Occipital lobe (tissue), 2 donors: ENCODE results near the gene PDE3A. TPM values are rescaled to one million over a fixed set of nuclear protein-coding genes. Genes with fewer than 3 reads are reported as not detected.
"Not testable (repeated sequence)": the region's sequence is repeated elsewhere in the genome, so short reads cannot be mapped to it uniquely, and the experiment has no call there.

ENCODE experiments used
- DNase-seq: peaks from one replicate; lab custom pipeline; 2025; lab: John Stamatoyannopoulos, UW
- total RNA-seq: library from RNA; depleted of rRNA; stranded (reverse); fragments of >200 nt; gene quantifications from one replicate; pipeline ENCODE4 v1.2.3, GENCODE V29; 2014

Gene PDE3A
- total RNA-seq, 1 donor from 2014 or later, result 7.8 TPM

DNA sequence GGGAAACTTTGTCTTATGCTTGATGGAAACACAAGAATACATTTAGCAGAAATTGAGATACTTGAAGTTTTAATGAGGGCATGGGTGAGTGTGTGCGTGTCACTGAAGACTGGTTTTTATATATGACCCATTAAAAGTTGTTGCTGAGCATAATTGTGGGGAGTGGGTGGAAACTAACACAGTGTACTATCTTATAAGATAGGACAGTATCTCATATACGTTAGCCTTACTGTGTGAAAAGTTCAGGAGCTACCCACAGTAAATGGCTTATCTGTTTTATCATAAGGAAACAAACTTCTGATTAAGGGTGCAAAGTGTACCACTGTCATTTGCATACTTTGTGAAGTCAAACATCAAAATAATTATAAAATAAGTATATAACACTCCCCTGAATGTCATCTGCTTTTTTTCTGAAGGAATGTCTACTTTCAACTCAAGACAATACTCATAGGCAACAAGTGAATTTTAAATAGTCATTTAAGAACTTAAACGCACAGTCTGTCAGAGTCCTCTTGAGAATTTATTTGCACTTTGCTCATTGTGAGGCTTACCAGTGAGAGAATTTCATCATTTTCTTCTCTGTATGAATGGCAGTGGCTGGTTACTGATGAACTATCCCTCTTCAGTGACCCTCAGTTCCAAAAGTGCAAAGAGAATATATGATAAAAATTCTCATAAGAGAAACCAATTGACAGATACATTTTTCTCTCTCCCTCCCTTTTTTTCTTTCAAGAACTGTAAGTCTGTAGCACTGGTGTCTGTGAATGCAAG lies 4.2 kb downstream of the PDE3A start:
- DNase-seq, result no peak

DNA sequence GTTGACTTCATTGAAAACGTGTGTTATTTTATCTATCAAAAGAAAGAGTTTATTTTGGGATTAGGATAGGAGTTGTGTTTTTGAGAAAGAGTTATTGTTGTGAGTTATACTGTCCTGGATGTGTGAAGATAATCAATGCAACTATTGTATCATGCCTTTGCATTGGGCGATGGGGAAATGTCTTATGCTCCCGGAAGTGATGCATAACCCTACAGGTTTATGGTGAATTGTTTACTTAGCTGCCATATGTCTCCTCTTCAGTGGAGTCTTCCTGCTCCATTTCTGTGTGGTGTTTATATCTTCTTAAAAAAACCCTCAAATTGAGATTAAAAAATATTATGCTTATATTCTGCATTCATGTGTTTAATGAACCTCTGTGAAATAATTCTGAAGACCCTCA lies 6.5 kb downstream of the PDE3A start:
- no peak for DNase-seq

DNA sequence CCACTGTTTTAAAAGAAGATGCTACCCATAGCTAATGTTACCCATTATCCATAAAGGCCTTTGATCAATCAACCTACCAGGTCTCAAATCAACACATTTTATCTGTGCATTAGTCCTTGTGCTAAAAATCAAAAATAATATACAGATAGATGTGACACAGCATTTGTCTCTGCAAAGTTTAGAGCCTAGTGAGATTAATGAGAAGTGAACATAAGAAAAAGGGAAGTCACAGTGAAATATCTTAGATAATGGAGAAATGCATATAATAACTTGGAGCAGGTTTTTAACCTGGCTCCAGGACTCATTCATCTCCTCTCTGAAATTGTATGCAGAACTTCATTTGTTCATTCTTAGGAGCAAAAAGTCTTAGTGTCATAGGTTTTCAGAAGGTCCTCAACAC lies 7.2 kb downstream of the PDE3A start:
- no peak for DNase-seq

DNA sequence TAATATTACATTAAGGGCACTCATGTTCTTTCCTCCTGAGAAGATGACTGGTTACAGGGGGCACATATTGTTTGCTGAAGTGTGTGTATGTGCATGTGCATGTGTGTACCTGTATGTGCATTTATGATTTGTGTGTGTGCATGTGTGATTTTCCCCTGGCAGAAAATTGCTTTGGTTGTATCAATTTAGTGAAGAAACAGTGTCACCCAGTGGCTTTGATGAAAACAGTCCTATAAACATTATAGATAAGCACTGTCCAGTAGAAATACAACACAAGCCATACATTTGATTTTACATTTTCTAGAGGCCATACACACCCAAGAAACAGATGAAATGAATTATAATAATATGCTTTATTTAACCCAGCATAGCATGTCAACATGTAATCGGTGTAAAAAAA lies 8.6 kb downstream of the PDE3A start:
- no peak for DNase-seq

DNA sequence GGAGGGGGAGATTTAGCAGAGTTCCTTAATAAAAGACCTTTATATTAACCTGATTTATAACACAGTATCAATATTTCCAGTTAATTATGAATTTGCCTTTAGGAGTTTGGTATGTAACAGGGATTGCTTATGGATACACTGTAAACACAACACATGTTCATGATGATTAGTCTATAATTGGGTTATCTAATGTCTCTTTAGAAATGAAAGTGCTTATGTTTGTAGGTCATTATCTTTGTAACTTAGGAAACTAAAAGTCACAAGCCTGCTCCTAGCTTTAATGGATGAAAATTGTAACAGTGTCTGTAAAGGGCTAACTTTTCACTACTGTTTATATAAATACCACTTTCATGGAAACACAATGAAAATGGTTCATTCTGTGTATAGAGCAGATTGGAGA lies 9.4 kb downstream of the PDE3A start:
- no peak for DNase-seq

DNA sequence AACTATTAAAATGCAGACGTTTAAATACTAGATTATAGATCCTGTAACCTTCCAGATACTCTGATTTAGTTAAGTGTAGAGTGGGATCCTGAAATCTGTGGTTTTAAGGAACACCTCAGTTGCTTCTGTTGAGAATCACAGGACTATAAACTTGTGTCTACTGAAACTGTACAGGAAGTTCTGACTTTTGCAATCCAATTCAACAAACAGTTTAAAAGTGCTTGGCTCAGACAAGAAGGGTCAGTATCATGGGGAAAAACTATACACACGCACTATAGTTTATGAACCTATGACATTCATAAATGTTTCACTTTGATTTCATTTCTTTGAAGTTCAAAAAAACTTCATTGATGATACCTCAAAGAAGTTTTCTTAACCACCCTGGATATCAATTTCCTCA lies 13.8 kb downstream of the PDE3A start:
- no peak for DNase-seq

DNA sequence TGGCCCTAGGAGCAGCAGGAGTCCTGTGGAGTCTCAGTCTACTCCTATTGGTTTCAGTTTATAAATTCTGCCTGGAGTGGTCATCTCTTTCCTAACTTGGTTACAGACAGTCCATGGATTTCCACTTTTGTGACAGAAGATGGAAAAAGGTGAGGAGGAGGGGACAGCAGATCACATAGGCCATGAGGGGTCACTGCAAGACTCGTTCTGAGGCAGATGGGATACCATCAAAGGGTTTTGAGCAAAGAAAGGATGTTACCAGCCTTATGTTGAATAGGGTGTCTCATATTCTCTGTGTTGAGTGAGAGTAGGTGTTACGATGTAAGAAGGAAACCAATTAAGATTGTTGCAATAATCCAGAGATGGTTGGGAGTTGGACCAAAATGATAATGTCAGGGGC lies 15.3 kb downstream of the PDE3A start:
- DNase-seq, result no peak

DNA sequence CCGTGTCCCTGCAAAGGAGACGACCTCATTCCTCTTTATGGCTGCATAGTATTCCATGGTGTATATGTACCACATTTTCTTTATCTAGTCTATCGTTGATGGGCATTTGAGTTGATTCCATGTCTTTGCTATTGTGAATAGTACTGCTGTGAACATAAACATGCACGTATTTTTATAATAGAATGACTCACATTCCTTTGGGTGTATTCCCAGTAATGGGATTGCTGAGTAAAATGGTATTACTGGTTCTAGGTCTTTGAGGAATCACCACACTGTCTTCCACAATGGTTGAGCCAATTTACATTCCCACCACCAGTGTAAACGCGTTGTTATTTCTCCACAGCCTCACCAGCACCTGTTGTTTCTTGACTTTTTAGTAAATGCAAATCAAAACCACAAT lies 16.5 kb downstream of the PDE3A start:
- not testable (repeated sequence) for DNase-seq

DNA sequence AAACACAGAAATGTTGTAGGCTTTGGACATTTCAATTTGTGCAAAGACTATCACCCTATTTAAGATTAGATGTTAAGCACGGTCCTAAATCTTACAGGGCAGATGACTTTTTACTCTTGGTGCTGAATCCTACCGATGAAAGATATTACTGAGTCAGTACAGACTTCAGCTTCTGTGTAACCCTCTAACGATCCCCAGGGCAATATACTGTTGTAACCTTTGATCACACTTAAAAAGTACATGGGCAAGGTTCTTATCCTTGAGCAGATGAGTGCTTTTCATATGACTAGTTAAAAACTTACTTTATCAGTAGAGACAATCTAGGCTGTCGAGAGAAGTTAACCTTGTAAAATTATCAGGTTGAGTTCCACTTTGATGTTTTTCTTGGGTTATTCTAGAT lies 22.5 kb downstream of the PDE3A start:
- no peak for DNase-seq

DNA sequence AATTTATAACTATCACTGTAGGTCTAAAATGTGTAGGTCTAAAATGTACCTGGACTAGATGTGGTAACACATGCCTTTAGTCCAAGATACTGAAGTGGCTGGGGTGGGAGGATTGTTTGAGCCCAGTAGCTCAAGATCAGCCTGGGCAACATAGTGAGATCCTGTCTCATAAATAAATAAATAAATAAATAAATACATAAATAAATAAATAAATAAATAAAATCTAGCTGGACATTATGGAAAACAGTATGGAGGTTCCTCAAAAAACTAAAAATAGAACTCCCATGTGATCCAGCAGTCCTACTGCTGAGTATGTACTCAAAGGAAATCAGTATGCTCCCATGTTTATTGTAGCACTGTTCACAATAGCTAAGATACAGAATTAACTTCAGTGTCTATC lies 24.0 kb downstream of the PDE3A start:
- DNase-seq, result no peak

DNA sequence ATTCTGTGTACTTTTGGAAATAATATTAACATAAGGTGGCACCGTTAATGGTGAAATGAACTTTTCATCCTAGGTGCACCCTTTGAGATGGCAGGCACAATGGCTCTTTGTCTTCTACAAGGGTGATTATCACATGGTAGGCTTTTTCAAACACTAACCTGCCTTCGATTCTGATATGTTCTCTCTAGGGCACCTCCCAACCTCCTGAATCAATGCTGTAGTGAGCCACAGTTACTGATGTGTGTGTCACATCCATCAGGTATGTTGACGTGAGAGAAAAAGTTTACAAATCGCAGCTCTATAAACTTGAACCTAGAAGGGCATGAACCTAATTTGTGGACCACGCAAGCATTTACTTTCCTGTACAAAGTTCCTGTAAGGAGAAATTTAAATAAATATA lies 25.4 kb downstream of the PDE3A start:
- DNase-seq, result no peak

DNA sequence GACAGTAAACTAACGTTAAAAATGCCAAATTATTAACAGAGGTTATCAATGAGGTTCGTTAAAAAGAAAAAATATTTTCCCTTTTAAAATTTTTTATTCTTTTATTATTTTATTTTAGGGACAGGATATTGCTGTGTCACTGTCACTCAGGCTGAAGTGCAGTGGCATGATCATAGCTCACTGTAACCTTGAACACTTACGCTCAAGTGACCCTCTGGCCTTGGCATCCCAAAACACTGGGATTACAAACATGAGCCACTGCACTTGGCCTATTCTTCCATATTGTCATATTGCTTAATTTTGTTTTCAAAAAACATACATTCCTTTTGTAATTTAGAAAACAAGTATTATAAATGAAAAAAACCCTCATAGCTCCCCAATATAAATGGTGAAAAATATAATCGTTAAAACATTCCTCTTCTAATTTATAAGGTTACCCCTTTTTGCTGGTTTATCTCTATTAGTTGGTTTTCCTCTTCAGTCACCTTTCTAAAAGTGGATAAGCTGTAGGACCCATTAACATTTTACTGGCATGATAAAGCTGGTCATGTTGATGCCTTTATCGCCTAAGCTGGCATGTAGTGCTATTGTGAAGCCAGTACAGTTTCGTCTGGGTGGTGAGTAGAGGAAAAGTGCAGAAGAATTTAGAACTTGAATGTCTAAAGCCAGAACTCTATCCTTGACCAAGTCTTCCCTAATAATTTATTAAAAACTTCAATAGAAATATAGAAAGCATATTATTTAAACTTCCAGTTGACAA lies 27.6 kb downstream of the PDE3A start:
- no peak for DNase-seq

DNA sequence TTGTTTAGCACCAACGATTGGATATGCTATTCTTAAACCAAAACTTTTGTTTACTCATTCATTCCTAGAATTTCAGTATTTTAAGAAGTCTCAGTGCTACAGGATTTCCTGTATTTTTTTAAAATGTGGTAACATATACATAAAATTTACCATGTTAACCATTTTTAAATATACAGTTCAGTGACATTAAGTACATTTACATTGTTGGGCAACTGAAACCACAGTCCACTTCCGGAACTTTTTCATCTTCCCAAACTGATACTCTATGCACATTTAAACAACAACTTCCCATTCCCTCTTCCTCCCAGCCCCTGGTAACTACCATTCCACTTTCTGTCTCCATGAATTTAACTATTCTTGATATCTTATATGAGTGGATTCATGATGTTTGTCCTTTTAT lies 30.3 kb downstream of the PDE3A start:
- no peak for DNase-seq

DNA sequence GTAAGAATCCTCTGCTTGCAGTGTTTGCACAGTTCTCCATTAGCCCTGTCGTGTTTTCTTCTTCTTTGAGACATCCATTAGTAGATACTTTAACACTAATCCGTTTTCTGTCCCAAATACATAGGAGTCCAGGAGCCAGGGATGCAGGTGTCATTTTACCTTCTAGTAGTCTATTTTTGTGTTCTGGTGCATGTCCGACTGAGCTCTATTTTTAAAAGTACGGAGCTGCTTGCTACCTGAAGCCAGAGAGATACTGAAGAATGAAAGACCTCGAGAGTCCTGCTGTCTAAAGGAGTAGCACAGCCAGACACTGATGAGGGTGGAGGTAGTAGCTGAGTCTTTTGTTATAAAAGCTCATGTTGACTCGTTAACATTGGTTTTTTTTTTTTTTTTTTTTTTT lies 31.7 kb downstream of the PDE3A start:
- no peak for DNase-seq

DNA sequence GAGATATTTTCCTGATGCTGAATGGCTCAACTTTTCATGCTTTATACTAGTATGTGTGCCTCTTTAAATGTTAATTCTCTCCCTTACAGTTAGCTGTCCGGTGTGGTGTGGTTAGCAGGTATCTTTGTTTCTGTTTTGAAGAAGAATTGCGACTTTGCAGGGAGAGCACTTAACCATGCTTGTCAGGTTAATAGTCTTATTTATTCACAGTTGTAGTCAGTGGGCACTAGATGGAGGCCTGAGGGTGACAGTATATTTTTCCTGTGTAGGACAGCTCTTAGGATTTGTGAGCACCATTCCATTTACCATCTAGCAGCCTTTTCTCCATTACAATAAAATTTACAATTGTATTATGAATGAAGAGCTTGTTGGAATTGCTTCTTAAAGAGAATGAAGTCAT lies 34.9 kb downstream of the PDE3A start:
- no peak for DNase-seq

DNA sequence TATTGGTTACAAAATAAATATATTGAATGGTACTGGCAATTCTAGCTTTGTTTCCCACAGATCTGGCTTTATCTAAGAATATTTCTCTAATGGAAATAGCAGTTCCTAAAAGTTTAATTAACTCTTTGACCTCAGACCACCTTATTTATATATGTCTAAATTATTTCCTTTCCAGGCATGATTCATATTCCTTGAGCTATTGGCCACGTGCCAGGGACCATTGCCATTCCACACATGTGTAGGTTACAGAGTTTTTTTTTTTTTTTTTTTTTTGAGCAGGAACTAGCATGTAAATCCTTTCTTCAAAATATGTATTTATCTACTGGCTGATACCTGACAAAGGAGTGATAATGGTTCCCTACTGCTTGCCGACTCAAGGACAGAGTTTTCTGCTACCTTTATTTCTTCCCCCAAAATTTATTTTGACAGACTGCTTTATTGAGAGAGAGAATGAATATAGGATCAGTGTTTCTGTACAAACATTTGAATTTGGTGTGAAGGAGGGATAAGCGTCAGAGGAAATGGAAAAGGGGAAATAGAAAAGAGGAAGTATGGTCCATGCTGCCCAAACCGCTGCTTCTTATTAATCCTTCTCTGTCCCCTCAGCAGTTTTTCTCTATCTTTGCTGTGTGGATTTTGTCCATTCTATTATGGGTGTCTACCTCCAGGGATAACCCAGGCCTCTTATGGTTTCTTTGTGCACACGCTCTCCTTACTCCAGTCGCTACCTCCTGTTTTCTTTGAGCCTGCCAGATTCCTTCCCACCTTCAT lies 36.4 kb downstream of the PDE3A start:
- DNase-seq, result no peak

DNA sequence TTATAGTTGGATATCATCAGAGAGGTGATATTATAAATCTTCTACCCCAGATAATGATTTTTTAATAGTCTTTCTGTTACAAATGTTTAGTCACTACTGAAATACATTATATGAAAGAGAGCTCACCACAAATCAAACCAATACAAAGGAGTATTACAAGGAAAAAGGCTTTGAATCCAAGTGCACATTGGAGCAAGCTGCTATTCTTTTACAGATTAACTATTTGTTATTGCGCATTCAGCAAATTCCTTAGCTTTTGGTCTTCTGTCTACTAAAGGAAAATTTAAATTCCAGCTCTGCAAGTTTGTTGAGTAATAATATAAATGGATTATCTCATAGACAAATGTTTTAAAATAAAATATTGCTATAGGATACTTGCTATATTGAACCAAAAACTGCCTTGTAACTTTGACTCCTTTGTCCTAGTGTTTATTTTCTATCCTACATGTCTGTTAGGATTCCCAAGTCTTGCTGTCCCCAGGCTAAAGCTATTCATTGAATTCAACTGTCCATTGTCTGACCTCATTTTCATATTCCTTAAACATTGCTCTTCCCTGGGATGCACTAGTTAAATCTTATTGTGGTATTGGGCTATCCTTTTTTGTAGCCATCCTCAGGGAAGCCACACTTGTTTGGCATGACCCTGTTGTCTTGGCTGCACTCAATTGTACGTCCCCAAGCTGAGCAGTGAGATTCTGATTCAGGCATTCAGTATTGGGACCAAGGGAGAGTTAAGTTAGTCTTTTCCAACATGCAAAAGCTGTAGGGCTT lies 41.5 kb downstream of the PDE3A start:
- DNase-seq, result no peak

DNA sequence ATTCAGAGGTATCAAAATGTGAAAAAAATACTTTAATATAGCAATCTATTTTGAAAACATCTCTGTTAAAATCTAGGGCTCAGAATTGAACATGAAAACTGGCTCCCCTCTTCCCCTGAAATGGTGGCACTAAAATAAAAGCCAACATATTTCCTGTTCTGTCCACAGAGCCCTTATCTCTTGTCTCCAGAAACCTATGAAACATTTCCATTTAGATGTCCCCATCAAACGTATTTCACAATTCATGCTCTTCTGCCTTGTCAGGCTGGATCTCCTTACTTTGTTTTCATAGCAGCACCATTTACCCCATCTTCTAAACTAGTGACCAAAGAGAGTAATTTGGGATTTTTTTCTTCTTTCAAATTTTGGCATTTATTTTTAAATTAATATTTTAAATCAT lies 42.4 kb downstream of the PDE3A start:
- DNase-seq, result no peak

DNA sequence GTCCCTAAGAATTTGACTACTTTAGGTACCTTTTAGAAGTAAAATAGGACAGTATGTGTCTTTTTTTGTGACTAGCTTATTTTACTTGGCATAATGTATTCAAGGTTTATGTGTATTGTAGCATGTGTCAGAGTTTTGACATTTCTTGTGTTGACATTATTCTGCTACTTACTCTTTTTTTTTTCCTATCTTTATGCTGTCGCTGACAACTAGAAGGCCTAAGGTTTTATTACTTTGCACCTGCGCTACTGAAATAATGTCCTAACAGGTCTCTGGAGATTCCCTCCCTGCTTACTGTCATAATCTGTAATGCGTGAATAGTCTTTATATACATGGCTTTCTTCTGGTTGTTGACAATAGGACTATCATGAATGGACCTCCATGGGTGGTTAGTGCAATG lies 43.0 kb downstream of the PDE3A start:
- no peak for DNase-seq

DNA sequence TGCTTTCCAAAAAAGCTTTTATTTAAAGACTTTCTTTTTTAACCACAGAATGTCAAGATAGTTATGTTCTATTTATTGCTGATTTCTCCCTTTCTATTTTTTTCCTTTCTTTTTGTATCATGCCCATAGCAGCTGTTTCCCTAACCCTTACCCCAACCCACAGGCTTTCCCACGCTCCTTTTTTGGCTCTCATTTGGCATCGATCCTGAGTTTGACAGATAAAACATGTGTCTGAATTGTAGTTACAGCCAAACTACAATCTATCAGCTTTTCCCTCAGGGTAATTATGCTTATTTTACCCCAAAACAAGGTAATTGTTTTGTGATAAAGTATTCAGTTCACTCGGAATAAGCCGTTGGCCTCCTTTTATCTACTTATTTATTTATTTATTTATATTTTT lies 46.7 kb downstream of the PDE3A start:
- no peak for DNase-seq

DNA sequence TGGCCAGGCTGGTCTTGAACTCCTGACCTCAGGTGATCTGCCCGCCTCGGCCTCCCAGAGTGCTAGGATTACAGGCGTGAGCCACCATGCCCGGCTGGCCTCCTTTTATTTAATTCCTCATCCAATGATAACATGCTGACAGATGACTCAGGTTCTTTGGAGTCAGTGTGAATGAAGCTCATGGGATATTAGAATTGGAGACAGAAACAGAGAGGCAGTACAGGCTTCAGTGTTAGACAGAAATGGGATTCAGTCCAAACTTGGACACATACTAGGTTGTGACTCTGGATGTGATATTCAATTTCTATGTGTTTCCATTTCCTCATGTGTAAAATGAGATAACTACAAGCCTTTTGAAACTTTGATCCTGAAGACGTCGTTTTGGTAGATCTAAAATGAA lies 47.3 kb downstream of the PDE3A start:
- no peak for DNase-seq

DNA sequence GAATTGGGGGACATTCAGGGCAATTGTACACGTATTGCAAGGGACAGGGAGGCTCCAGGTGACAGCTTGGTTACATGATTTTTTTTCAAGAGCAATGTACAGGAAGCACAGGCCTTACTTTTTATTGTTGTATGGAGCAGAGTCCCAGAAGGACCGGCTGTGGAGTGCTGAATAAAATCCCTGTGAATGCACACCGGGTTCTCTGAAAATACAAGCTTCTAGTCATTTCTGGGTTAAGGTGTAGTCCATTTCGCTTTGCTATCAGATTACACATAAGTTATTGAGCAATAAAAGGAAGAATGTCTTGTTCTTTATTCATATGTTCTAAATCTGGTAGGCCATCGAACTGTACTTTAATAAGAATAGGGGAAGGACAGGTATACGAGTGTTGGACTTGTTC lies 52.2 kb downstream of the PDE3A start:
- DNase-seq, result no peak
